GM18502 (cell line): ENCODE results near the gene ARL5A.
A peak's percentile ranks its signal among the peaks of the same experiment; 100 is the strongest.

Experiments
- ATAC-seq: cut with Tn5 transposase; IDR thresholded peaks from one replicate; pipeline ENCODE4 v1.9.1; 2021; ENCODE audit warnings: mild to moderate bottlenecking; ENCODE audit not compliant: unreplicated experiment, poor library complexity

ARL5A gene

DNA sequence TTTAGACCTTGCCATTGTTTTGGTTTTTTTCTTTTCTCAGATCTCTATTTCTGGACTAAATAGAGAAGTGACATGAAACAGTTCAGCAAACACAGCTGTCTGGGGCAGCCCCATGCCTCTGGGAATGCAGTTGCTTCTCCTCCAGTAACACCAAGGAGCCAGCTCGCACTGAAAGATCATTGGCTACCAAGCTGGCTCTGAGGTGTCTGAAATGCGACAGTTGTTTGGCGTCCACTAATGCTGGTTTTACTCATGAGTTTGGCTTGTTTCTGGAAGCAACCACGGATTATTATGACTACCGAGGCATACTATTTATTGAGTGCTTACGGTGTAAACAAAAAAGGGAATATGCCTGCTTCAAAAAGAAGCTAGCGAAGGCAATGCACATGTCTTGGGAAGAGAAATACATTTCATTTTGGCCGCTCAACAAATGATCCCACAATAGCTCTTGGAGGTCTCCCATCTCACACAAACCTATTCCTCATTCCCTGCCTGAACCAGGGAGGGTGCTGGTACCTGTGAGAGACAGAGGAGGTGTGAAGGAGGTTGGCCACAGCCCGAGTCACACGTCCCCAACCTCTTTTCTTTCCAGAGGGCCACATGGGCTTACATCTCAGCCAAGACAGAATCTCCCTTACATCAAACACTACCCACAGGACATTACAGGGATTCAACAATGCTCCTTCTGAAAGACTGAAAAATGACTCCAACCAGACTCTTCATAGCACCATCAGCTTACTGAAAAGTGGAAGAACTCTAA lies 56.4 kb downstream of the ARL5A start:
- ATAC-seq: peak; percentile 96

DNA sequence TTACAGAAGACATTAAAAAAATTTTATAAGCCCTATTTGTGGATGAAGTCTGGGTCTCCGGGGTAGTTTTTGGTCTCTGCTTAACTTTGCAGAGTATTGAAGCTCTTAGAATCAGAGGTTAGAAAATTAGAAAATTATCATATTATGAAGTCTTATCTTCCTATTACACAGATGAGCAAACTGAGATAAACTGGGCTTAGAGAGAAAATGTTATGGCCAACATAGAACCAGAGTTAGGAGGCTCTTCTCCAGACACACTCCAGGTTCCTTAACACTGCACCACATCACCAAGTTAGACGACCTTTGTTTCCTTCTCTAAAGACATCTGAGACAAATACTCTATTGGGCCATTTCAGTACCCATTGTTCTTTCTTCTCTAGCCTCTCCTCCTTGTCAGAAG lies 57.2 kb downstream of the ARL5A start:
- ATAC-seq: peak; percentile 40

DNA sequence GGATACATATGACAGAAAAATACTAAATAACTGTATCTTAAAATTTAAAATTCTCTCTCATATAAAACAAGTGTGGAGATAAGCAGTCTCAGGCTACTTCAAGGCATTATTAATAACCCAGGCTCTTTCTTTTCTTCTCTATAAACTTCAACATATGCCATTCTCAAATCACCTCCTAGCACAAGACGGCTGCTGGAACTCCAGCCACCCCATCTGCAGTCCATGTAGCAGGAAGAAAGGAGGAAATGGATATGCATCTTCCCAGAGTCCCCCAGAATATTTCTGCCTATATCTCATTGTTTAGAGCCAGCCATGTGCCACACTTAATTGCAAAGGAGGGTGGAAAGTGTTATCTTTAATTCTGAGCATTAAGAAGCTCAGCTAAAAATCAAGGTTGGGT lies 58.6 kb downstream of the ARL5A start:
- no peak for ATAC-seq

DNA sequence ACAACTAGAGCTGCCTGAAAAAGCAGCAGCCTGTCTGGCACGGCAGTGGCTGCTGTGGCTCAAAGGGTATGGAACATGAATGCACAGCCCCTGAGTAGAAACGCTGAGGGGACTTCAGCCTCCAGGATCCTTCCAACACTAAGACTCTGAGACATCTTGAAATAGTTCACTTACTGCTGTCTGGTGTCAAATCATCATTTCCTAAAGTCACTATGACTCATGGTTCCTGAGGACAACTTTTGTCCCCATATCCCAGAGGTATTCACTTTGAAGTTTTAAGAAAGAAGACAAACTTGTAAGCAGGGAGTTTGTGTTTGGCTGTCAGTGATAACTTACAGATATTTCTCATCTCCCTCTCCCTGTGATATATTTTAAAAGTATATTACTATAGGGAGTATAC lies 60.7 kb downstream of the ARL5A start:
- ATAC-seq: no peak

DNA sequence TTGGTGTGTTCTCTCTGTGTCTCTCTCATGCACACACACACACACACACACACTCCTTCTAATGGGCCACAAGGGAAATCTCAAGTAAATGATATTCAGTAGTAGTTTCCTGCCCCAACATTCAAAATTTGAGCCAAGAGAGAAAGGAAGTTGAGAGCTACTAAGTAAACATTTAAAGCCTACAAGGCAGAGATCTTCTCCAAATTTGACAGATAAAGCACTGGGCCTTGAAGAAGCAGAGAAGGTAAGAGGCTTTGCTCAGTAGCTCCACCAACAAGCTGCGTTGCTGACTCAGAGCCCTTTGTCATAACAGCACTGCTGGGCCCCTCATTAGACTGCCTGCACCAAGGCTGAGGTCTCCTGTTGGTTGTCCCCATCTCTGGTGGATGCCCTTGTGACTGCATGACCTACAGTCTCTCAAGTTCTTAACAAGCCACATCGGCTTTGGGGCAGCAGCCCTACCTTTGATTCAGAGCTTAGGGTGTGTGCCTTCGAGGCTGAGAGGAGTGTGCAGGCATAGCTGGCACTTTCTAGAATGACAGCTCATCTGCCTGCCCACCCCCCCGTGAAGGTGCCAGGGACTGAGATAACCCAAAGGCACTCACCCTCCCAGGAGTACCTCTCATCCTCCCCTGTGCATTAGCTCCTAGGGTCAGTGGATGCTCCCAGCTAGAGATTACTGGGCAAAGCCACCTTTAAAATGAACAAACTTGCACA lies 61.6 kb downstream of the ARL5A start:
- peak; percentile 63 for ATAC-seq

DNA sequence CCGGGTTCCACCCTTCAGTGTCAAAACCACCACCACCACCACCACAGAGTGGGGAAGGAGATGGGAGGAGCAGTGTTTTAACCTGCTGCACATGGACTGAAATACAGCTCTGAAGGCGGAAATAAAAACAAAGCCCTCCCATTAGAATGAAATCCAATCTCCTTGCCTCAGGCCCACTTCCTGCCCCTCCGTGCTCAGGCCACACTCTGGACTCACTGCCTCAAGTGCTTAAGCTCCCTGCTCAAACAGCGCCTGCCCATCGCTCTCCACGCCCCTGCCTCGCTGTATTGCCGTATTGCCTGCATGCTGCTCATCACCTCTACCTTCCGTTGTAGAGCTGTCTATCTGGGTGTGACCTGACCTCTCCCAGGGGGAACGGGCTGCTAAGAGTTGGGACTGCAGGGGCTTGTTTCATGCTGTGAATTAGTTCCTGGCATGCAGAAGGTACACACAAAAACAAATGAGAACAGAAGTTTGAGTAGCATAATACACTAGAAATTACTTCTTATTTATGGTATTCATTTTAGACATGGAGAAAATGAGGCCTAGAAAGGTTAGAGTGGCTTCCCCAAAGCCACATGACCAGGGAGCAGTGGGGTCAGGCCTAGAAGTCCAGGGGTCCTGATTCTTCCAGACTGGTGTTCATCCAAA lies 62.3 kb downstream of the ARL5A start:
- ATAC-seq: no peak

DNA sequence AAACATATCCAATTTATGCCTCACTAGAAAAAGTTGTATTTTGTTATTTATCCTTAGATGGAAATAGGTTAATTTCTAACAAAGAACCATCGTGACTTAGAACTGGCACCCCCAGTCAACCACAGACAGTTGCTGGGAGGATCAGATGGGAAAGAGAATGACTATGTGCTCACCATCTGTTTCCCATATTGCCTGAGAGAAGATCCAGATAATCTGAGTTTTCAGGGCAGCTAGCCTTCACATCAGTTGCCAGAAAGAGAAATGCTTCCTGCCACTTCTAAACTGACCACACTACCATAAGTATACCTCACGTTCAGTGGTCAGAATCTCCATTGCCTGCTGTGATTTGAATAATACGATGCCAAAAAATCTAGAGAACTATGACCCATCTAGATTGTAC lies 65.5 kb downstream of the ARL5A start:
- ATAC-seq: no peak

DNA sequence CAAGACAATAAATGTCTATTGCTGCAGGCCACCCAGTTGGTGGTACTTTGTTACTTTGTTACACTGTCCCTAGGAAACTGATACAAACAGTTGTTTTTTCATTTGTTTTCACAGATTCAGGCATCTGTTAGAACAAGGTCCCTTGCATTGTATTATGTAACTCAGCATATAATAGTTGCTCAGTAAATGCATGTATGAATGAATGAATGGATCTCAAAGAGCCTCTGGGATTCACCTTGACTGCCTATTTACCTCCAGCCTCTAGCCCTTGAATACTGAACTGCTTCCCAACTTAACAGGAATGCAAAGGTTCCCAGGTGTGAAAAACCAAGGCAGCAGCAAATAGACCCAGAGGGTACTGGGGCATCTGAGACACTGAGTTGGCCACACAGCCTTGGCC lies 66.5 kb downstream of the ARL5A start:
- no peak for ATAC-seq

DNA sequence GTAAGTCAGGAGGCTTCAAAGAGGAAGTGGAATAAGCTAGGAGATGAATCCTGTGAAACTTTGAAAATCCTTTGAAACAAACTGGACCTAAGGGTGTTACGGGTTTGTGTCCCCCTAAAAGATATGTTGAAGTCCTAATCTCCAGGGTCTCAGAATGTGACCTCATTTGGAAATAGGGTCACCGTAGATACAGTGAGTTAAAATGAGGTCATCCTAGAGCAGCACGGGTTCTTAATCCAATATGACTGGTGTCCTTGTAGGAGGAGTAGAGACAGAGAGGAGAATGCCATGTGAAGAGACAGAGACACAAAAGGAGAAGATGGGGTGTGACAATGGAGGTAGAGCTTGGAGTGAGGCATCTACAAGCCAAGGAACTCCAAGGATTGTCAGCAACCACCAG lies 67.0 kb downstream of the ARL5A start:
- no peak for ATAC-seq

DNA sequence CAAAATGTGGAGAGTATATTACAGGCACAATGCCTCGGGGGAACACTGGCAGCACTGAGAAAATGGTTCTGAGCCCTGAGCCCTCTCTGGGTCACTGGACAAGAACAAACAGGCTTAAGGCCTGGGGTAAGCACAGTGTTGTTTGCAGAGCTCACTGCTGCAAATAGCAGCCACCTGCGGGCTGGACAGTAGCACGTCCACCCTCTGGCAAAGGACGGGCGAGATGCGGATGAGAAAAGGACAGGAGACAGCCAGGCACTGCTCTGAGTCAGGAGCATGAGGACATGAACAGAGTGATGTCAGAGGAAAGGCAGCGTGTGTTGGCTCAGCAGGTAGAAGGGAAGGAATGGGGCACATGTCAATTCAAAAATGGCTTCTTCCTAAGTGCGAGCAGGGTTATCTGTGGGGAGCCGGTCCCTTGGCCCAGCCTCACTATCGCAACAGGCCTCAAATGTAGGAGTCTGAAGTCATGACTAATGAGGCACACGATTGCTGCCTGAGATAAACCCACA lies 68.0 kb downstream of the ARL5A start:
- ATAC-seq: no peak

DNA sequence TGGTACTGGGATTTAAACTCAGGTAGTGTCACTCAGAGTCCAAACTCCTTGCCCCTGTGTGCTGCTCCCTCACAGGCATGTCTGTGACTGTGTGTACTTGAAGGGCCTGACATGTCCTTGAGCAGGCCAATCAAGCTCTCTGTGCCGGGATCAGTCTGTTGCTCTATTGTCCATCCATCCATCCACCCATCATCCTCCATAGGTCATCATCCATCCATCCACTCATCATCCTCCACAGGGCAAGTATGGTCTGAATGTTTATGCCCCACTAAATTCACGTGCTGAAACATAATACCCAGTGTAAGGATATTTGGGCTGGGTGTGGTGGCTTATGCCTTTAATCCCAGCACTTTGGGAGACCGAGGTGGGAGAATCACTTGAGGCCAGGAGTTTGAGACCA lies 69.5 kb downstream of the ARL5A start:
- no peak for ATAC-seq

DNA sequence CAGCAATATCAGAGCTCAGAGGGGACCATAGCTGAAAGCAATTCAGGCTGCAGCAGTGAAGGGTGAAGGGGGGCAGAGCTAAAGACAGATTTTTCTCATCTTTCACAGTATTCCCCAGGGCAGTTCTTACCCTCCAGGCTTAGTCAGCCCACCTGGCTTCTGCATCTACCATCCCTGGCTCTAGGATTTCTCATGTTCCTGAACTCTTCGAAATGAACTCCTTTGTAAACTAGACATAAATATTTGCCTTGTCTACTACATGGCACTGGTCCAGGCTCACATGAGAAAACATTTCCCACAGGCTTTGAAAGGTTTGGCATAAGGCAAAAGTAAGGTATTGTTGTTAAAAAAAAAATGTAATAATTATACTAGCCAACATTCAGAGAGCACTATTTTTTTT lies 70.4 kb downstream of the ARL5A start:
- no peak for ATAC-seq

DNA sequence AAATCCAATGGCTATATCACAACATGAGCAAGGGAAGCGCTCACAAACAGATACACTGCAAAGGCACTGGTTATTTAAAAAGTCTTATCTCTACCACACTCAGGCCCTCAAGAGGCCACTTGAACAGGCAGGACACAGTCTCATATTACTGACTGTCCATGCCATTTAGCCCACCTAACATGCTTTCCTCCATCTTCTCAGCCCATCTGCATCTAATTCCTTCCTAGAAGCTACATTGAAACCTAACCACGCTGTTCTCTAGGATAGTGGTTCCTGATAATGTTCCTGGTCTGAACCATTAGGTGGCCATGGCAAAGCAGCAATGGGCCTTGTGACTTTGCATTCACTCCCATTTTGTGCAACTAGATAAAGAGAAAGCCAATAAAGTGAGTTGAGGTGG lies 71.4 kb downstream of the ARL5A start:
- ATAC-seq: no peak

DNA sequence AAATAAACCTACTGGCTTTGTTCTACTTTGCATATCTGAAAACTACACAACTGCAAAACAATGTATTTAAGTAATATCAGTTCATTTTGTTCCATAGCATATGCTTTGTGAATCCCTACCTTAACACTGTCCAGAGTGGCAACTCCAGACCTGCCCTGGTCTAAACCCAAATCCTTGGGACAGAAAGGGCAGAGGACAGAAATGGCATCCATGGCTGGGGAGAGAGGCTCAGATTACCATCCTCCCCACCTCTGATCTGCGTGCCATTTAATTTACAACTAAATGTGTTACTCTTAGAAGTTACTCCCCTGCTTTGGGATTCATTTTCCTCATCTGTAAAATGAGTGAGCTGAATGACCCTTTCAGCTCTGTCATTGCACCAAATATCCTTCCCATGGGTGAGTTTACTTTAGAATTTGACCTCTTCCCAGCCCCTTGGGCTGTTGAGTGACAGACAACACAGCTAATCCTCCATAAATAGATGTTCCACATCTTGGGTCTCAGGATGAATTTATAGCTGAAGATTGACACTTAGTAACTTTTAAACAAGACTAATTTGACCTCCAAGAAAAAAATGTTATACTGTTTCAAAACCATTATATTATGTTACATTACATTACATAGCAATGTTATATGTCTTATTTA lies 73.8 kb downstream of the ARL5A start:
- ATAC-seq: no peak

DNA sequence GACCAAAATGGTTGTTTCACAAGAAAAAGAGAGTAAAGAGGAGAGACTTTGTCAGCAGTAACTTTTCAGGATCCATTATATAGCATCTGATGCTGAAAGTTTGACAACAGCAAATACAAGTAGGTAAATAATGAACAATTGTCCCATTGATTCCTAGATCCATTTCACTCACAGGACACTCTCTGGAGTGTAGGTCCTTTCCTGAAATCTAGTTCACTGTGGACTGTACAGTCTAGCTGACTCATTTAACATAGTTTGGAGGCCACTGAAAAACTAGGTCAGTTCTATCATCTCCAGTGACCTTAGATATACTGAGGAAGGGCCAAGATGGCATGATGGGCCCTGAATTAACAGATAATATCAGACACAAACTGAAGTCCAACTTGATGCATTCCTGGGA lies 74.7 kb downstream of the ARL5A start:
- no peak for ATAC-seq
